Panc1 (cell line): ENCODE data around the gene TADA1. TPM values are rescaled to one million over a fixed set of nuclear protein-coding genes. Genes with fewer than 3 reads are reported as not detected.
A peak's percentile ranks its signal among the peaks of the same experiment; 100 is the strongest.

Experiments
- ATAC-seq: fragments of 200-7000 bp; cut with Tn5 transposase; 2 replicates; pipeline ENCODE4 v1.9.1; 2020; ENCODE audit warnings: mild to moderate bottlenecking, moderate library complexity
- BruUV-seq: library from RNA; stranded (reverse); fragments of 400-500 nt; replicated peaks from 2 replicates; lab custom pipeline; 2021; lab: Mats Ljungman, UMichigan
- CTCF ChIA-PET: fragments of 300-600 bp; sonication (Branson Sonifier 250); formaldehyde crosslinking; loops from one replicate; lab custom pipeline; 2022; ENCODE audit warnings: antibody characterized with exemption; lab: Charles Lee
- POLR2A ChIA-PET: fragments of 300-600 bp; sonication (Branson Sonifier 250); formaldehyde crosslinking; loops from one replicate; lab custom pipeline; 2022; ENCODE audit warnings: antibody characterized with exemption; lab: Charles Lee
- DNase-seq: peaks from one replicate; pipeline ENCODE4 v3.0.0-alpha.2; 2010; ENCODE audit warnings: low read depth, low spot score
- H3K27ac ChIP-seq: 2 replicates; pipeline ENCODE4 v1.5.1; 2011; ENCODE audit warnings: mild to moderate bottlenecking, low read length, inconsistent platforms
- H3K27me3 ChIP-seq: fragments of 200-500 bp; sonication (Bioruptor generic); 2 replicates; pipeline ENCODE4 v1.6.0; 2014; ENCODE audit warnings: low read length, inconsistent platforms; ENCODE audit not compliant: control insufficient read depth, insufficient read depth
- H3K36me3 ChIP-seq: fragments of 200-500 bp; sonication (Bioruptor generic); 2 replicates; pipeline ENCODE4 v1.5.1; 2014; ENCODE audit warnings: inconsistent platforms, mild to moderate bottlenecking, low read length, moderate library complexity; ENCODE audit not compliant: control insufficient read depth, insufficient read depth
- H3K4me1 ChIP-seq: 2 replicates; pipeline ENCODE4 v1.5.1; 2011; ENCODE audit warnings: inconsistent platforms, mild to moderate bottlenecking, low read length, moderate library complexity; ENCODE audit not compliant: control insufficient read depth, insufficient read depth
- H3K4me3 ChIP-seq, 2 experiments: 2 replicates each; pipeline ENCODE4 v1.5.1; 2011 to 2012; ENCODE audit warnings: low read depth in 2 of 2, low read length in 2 of 2, mild to moderate bottlenecking in 2 of 2, inconsistent platforms in 1 of 2, moderate library complexity in 1 of 2
- H3K9me3 ChIP-seq: fragments of 200-500 bp; sonication (Bioruptor generic); 2 replicates; pipeline ENCODE4 v1.5.1; 2014; ENCODE audit warnings: low read depth, mild to moderate bottlenecking, inconsistent platforms, low read length, moderate library complexity; ENCODE audit not compliant: control insufficient read depth, insufficient read depth
- CTCF ChIP-seq: fragments of 450-650 bp; IDR thresholded peaks from 2 replicates; pipeline ENCODE4 v1.5.1; 2017; ENCODE audit warnings: mild to moderate bottlenecking
- POLR2AphosphoS5 ChIP-seq: IDR thresholded peaks from 2 replicates; pipeline ENCODE4 v1.6.1; 2012; ENCODE audit warnings: mild to moderate bottlenecking, low read depth, low read length, moderate library complexity
- SIN3A ChIP-seq: IDR thresholded peaks from 2 replicates; pipeline ENCODE4 v1.6.1; 2012; ENCODE audit warnings: low read depth, mild to moderate bottlenecking, low read length, moderate library complexity, borderline replicate concordance; ENCODE audit not compliant: insufficient read depth
- TCF7L2 ChIP-seq: IDR thresholded peaks from 2 replicates; pipeline ENCODE4 v1.6.1; 2011; ENCODE audit warnings: mild to moderate bottlenecking, low read depth, low read length, inconsistent platforms
- in situ Hi-C: cut with HindIII; loops from 2 replicates; pipeline ENCODE4 v1.10.0; 2016; ENCODE audit warnings: low sequenced_read_pairs, low pct_unique_long_range_greater_than_20kb
- intact Hi-C: fragments of 100-400 bp; cut with micrococcal nuclease; formaldehyde crosslinking; loops from one replicate; pipeline ENCODE4 v1.10.0; 2022; ENCODE audit not compliant: unreplicated experiment
- total RNA-seq: library from RNA; stranded (reverse); gene quantifications from one replicate; pipeline ENCODE4 v1.2.1, GENCODE V29; 2021; ENCODE audit not compliant: unreplicated experiment
- TF ChIP-seq, protein P1 (sequence below), 2 experiments: IDR thresholded peaks; 2 replicates each; pipeline ENCODE4 v1.6.1; 2011 to 2012; ENCODE audit warnings: low read depth in 2 of 2, control low read depth in 1 of 2, low read length in 1 of 2, mild to moderate bottlenecking in 1 of 2, moderate library complexity in 1 of 2; ENCODE audit not compliant: insufficient read depth in 1 of 2

The TADA1 gene
- total RNA-seq, 1 experiment from 2014 or later, result 12.3 TPM

GRCh38 chr1:166843322-166843721 lies 32.7 kb downstream of the TADA1 start:
- ATAC-seq (no peak), DNase-seq (no peak)
- no peak overlapping the region for H3K4me3 ChIP-seq
- H3K27ac ChIP-seq, result no peak overlapping the region
- peaks cover 55% of the 10 kb centered on the region for H3K36me3 ChIP-seq
- no peaks in the 10 kb centered on the region for H3K9me3 ChIP-seq
- H3K4me1 ChIP-seq, result peaks cover 12% of the 10 kb centered on the region
- ChIA-PET POLR2A (no interaction called here), CTCF (no interaction called here)
- intact Hi-C loops, result loop anchor here (10.0 kb wide), 1 partner anchor 919 kb away; no protein-coding TSS in a partner anchor
- TF ChIP-seq, protein P1, sequence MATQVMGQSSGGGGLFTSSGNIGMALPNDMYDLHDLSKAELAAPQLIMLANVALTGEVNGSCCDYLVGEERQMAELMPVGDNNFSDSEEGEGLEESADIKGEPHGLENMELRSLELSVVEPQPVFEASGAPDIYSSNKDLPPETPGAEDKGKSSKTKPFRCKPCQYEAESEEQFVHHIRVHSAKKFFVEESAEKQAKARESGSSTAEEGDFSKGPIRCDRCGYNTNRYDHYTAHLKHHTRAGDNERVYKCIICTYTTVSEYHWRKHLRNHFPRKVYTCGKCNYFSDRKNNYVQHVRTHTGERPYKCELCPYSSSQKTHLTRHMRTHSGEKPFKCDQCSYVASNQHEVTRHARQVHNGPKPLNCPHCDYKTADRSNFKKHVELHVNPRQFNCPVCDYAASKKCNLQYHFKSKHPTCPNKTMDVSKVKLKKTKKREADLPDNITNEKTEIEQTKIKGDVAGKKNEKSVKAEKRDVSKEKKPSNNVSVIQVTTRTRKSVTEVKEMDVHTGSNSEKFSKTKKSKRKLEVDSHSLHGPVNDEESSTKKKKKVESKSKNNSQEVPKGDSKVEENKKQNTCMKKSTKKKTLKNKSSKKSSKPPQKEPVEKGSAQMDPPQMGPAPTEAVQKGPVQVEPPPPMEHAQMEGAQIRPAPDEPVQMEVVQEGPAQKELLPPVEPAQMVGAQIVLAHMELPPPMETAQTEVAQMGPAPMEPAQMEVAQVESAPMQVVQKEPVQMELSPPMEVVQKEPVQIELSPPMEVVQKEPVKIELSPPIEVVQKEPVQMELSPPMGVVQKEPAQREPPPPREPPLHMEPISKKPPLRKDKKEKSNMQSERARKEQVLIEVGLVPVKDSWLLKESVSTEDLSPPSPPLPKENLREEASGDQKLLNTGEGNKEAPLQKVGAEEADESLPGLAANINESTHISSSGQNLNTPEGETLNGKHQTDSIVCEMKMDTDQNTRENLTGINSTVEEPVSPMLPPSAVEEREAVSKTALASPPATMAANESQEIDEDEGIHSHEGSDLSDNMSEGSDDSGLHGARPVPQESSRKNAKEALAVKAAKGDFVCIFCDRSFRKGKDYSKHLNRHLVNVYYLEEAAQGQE (IDR thresholded peaks at IDR 0.05; ENCODE audit: insufficient read depth in 1 of 2, low read depth in 2 of 2, low read length in 1 of 2), result no peak
- no TSS peak for BruUV-seq
- H3K27me3 ChIP-seq, result no peaks in the 10 kb centered on the region
- in situ Hi-C loops, result no loop called here

DNA sequence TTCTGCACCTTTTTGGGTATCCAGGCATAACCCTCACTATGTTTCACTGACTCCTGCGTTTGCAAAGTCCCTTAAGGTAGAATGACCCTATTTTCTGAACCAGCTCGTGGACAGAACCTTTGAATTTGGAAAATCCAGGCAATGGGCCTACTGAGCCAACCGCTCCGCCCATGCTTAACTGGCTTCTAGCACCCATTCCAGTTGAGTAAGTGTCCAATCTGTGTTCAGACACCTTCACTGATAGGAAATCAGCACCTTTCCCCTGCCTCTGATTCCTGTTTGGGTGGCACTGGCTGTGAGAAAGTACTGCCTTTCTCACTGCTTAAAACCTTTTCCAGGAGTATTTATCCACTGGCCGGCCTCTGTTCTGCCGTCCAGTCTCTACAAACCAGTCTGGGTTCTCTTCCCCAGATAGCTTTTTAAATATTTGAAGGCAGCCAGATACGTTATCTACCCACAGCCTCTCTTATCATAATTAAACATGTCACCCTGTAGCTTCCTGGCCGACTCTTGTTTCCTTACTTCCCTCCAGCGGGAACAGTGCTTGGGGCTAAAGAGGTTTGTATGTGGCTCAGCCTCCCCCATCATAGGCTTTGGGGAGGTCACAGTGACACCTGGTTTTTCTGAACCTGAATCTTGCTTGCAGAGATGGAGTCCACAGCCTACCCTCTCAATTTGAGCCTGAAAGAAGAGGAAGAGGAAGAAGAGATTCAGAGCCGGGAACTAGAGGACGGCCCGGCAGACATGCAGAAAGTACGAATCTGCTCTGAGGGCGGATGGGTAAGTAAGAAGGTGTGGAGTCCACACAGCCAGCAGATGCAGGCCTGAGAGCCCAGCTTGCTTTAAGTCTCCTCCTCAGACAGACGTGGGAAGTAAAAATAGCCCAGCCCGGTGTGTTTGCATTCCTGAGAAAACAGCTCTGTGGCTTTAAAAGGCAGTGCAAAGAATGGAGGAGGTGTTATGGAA lies 35.5 kb downstream of the TADA1 start:
- POLR2A ChIA-PET, result interaction anchor here (0.6 kb wide), 1 partner anchor 14 kb away, joined by 3 read pairs; no protein-coding TSS in a partner anchor
- no peaks in the 10 kb centered on the region for H3K27me3 ChIP-seq
- peaks cover 12% of the 10 kb centered on the region for H3K4me1 ChIP-seq
- H3K4me3 ChIP-seq, result peak overlapping the region; percentile 75 to 86
- intact Hi-C loops, result loop anchor here (10.0 kb wide), 1 partner anchor 916 kb away; no protein-coding TSS in a partner anchor
- CTCF ChIA-PET, result no interaction called here
- in situ Hi-C loops, result no loop called here
- DNase-seq (no peak), ATAC-seq (no peak)
- H3K9me3 ChIP-seq, result no peaks in the 10 kb centered on the region
- TF ChIP-seq CTCF (no peak; the same call in 1 of the 2 replicates), POLR2AphosphoS5 (no peak), TCF7L2 (no peak), SIN3A (no peak)
- TF ChIP-seq, protein P1 (IDR thresholded peaks at IDR 0.05; ENCODE audit: insufficient read depth in 1 of 2, low read depth in 2 of 2, low read length in 1 of 2), result no peak
- H3K36me3 ChIP-seq, result peaks cover 38% of the 10 kb centered on the region
- BruUV-seq, result no TSS peak
- peak overlapping the region; percentile 75 for H3K27ac ChIP-seq
